Transverse colon (tissue), 4 donors: ENCODE data around the gene SLC16A12.

Experiments
- EP300 ChIP-seq: sonication (generic); formaldehyde crosslinking; IDR thresholded peaks from one replicate; pipeline ENCODE4 v1.6.1; 2017; ENCODE audit warnings: antibody characterized with exemption, low read depth
- POLR2A ChIP-seq: fragments of 450-650 bp; IDR thresholded peaks from one replicate; pipeline ENCODE4 v1.6.1; 2016; ENCODE audit warnings: antibody characterized with exemption, mild to moderate bottlenecking, moderate library complexity
- POLR2AphosphoS5 ChIP-seq, 3 donors: sonication (generic); formaldehyde crosslinking; IDR thresholded peaks; one replicate each; pipeline ENCODE4 v1.6.1; 2016; ENCODE audit warnings: antibody characterized with exemption in 3 of 3
- TF ChIP-seq, protein P1 (sequence below), 5 experiments: fragments of 200-600 bp in 3 of 5; fragments of 450-650 bp in 2 of 5; sonication (generic) in 3 of 5; IDR thresholded peaks; 1 replicate in 2 of 5; 2 replicates in 3 of 5; pipeline ENCODE4 v1.5.1; 2016 to 2017; ENCODE audit warnings: antibody characterized with exemption in 5 of 5, inconsistent platforms in 3 of 5, mild to moderate bottlenecking in 2 of 5, moderate library complexity in 1 of 5

DNA sequence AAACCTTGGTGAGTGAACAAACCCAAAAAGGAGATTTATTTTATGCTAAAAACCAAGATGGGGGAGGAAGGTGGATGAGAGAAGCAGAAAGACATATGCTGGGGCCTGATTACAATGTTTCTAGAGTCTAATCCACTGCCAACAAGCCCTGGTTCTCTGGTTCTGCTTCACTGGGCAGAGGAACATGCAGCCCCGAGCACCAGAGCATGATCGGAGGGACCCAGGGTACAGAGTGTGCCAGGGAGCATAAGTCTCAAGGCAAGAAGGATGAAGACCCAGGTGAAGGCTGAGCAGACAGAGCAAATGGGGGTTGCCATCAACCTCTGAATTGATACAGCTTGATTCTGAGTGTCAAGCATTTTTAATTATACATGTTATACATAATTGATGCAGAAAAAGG, 30.7 kb downstream of the SLC16A12 start:
- TF ChIP-seq, protein P1, sequence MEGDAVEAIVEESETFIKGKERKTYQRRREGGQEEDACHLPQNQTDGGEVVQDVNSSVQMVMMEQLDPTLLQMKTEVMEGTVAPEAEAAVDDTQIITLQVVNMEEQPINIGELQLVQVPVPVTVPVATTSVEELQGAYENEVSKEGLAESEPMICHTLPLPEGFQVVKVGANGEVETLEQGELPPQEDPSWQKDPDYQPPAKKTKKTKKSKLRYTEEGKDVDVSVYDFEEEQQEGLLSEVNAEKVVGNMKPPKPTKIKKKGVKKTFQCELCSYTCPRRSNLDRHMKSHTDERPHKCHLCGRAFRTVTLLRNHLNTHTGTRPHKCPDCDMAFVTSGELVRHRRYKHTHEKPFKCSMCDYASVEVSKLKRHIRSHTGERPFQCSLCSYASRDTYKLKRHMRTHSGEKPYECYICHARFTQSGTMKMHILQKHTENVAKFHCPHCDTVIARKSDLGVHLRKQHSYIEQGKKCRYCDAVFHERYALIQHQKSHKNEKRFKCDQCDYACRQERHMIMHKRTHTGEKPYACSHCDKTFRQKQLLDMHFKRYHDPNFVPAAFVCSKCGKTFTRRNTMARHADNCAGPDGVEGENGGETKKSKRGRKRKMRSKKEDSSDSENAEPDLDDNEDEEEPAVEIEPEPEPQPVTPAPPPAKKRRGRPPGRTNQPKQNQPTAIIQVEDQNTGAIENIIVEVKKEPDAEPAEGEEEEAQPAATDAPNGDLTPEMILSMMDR (IDR thresholded peaks at IDR 0.05) = no peak
- TF ChIP-seq POLR2AphosphoS5 (IDR thresholded peaks at IDR 0.05) (no peak), EP300 (no peak), POLR2A (no peak)
